ENCODE measurements around the gene APLP2.

- no peak for TF ChIP-seq CTCF (IDR thresholded peaks at IDR 0.05 in 2 of 3, conservative IDR thresholded peaks at IDR 0.05 in 1 of 3; ENCODE audit: borderline replicate concordance in 1 of 3, insufficient read depth in 1 of 3, low read depth in 2 of 3, low read length in 2 of 3)
- TF ChIP-seq EZH2 (IDR thresholded peaks at IDR 0.05): no peak
- no peak for TF ChIP-seq POLR2AphosphoS5 (IDR thresholded peaks at IDR 0.05; ENCODE audit: low read depth, low read length)
- TF ChIP-seq ATF3 (IDR thresholded peaks at IDR 0.05): no peak
These were observed 57.8 kb downstream of the APLP2 start for GRCh38 chr11:130127509-130127908.
